HepG2 (cell line): ENCODE measurements around the gene CAPN10. TPM values are rescaled to one million over a fixed set of nuclear protein-coding genes. Genes with fewer than 3 reads are reported as not detected.

Experiments used
- AHR ChIP-seq: IDR thresholded peaks from 2 replicates; pipeline ENCODE4 v1.6.1; 2018; ENCODE audit warnings: missing genetic modification reagents, missing compliant biosample characterization
- CHCHD3 ChIP-seq: sonication (generic); formaldehyde crosslinking; IDR thresholded peaks from 2 replicates; pipeline ENCODE4 v1.8.0; 2022; ENCODE audit warnings: mild to moderate bottlenecking, missing genetic modification reagents, moderate library complexity
- EHMT2 ChIP-seq: fragments of 200-600 bp; sonication (generic); IDR thresholded peaks from 2 replicates; pipeline ENCODE4 v1.7.0; 2017; ENCODE audit warnings: antibody characterized with exemption, low read depth, low read length, borderline replicate concordance
- FOXM1 ChIP-seq: sonication (generic); formaldehyde crosslinking; IDR thresholded peaks from 2 replicates; pipeline ENCODE4 v1.5.0; 2020; ENCODE audit warnings: missing genetic modification reagents
- FOXO1 ChIP-seq: sonication (generic); formaldehyde crosslinking; IDR thresholded peaks from 2 replicates; pipeline ENCODE4 v1.4.0; 2020; ENCODE audit warnings: missing genetic modification reagents
- GPN1 ChIP-seq: sonication (generic); formaldehyde crosslinking; IDR thresholded peaks from 2 replicates; pipeline ENCODE4 v1.5.1; 2020; ENCODE audit warnings: missing genetic modification reagents, borderline replicate concordance
- NR2F6 ChIP-seq, 2 experiments: IDR thresholded peaks; 2 replicates each; pipeline ENCODE4 v1.6.1; 2016; ENCODE audit warnings: antibody characterized with exemption in 1 of 2, mild to moderate bottlenecking in 1 of 2
- POLR2AphosphoS5 ChIP-seq: IDR thresholded peaks from 2 replicates; pipeline ENCODE4 v1.6.1; 2012; ENCODE audit warnings: low read depth, low read length
- PRMT3 ChIP-seq: sonication (generic); formaldehyde crosslinking; IDR thresholded peaks from 2 replicates; pipeline ENCODE4 v1.8.1; 2022; ENCODE audit warnings: low read depth, mild to moderate bottlenecking, moderate library complexity, missing genetic modification reagents, borderline replicate concordance
- RFXAP ChIP-seq: sonication (generic); formaldehyde crosslinking; IDR thresholded peaks from 2 replicates; pipeline ENCODE4 v1.4.0; 2020; ENCODE audit warnings: missing genetic modification reagents, borderline replicate concordance
- TBX3 ChIP-seq: fragments of 450-650 bp; IDR thresholded peaks from 2 replicates; pipeline ENCODE4 v1.6.1; 2017; ENCODE audit warnings: antibody characterized with exemption, mild to moderate bottlenecking, inconsistent platforms, borderline replicate concordance
- TGIF2 ChIP-seq: IDR thresholded peaks from 2 replicates; pipeline ENCODE4 v1.6.1; 2016; ENCODE audit warnings: control low read depth, missing compliant biosample characterization
- ZNF431 ChIP-seq: sonication (generic); formaldehyde crosslinking; IDR thresholded peaks from 2 replicates; pipeline ENCODE4 v1.9.0; 2022; ENCODE audit warnings: missing genetic modification reagents, low read depth, mild to moderate bottlenecking, borderline replicate concordance
- ZNF441 ChIP-seq: sonication (generic); formaldehyde crosslinking; IDR thresholded peaks from 2 replicates; pipeline ENCODE4 v1.7.0; 2021; ENCODE audit warnings: missing genetic modification reagents, borderline replicate concordance
- ZNF549 ChIP-seq: sonication (generic); formaldehyde crosslinking; IDR thresholded peaks from 2 replicates; pipeline ENCODE4 v1.5.0; 2020; ENCODE audit warnings: missing genetic modification reagents
- ZNF674 ChIP-seq: sonication (generic); formaldehyde crosslinking; IDR thresholded peaks from 2 replicates; pipeline ENCODE4 v1.5.0; 2020; ENCODE audit warnings: low read depth, mild to moderate bottlenecking, missing genetic modification reagents
- ZNF737 ChIP-seq: sonication (generic); formaldehyde crosslinking; IDR thresholded peaks from 2 replicates; pipeline ENCODE4 v1.5.0; 2020; ENCODE audit warnings: missing genetic modification reagents, mild to moderate bottlenecking, borderline replicate concordance
- polyA plus RNA-seq, 8 experiments: library from polyadenylated mRNA; depleted of rRNA in 3 of 8; stranded (reverse) in 7 of 8; unstranded in 1 of 8; fragments of >200 nt; fragmentation: Illumina TruSeq in 4 of 8; extraction: Trizol in 4 of 8; gene quantifications; 2 replicates each; pipeline versions ENCODE4 v1.2.1 to v1.2.3, GENCODE V29; 2011 to 2016; ENCODE audit warnings: low read depth in 4 of 8, missing spikeins in 1 of 8, mixed read lengths in 1 of 8; ENCODE audit not compliant: insufficient read depth in 1 of 8
- total RNA-seq, 5 experiments: library from RNA; depleted of rRNA; stranded (reverse); fragments of >200 nt; fragmentation: Illumina TruSeq; extraction: Trizol; gene quantifications; 2 replicates each; pipeline ENCODE4 v1.2.3, GENCODE V29; 2016; ENCODE audit warnings: low read depth in 1 of 5
- TF ChIP-seq, protein P1 (sequence below): sonication (generic); formaldehyde crosslinking; conservative IDR thresholded peaks from 2 replicates; pipeline ENCODE4 v1.5.0; 2020; ENCODE audit warnings: missing genetic modification reagents
- TF ChIP-seq, protein P2 (sequence below): sonication (generic); formaldehyde crosslinking; IDR thresholded peaks from 2 replicates; pipeline ENCODE4 v1.4.0; 2020; ENCODE audit warnings: missing genetic modification reagents
- TF ChIP-seq, protein P3 (sequence below): sonication (generic); formaldehyde crosslinking; IDR thresholded peaks from 2 replicates; pipeline ENCODE4 v1.8.0; 2022; ENCODE audit warnings: mild to moderate bottlenecking, missing genetic modification reagents, moderate library complexity
- TF ChIP-seq, protein P4 (sequence below): sonication (generic); formaldehyde crosslinking; IDR thresholded peaks from 2 replicates; pipeline ENCODE4 v1.5.0; 2020; ENCODE audit warnings: mild to moderate bottlenecking, missing genetic modification reagents, moderate library complexity
- TF ChIP-seq, protein P5 (sequence below): IDR thresholded peaks from 2 replicates; pipeline ENCODE4 v1.6.1; 2016

The CAPN10 gene
- total and polyA plus RNA-seq, 2 of the 13 experiments (the other 11 are each of a cell fraction or from before 2014, with no cell fraction given) = 27.6 to 32.4 TPM

DNA sequence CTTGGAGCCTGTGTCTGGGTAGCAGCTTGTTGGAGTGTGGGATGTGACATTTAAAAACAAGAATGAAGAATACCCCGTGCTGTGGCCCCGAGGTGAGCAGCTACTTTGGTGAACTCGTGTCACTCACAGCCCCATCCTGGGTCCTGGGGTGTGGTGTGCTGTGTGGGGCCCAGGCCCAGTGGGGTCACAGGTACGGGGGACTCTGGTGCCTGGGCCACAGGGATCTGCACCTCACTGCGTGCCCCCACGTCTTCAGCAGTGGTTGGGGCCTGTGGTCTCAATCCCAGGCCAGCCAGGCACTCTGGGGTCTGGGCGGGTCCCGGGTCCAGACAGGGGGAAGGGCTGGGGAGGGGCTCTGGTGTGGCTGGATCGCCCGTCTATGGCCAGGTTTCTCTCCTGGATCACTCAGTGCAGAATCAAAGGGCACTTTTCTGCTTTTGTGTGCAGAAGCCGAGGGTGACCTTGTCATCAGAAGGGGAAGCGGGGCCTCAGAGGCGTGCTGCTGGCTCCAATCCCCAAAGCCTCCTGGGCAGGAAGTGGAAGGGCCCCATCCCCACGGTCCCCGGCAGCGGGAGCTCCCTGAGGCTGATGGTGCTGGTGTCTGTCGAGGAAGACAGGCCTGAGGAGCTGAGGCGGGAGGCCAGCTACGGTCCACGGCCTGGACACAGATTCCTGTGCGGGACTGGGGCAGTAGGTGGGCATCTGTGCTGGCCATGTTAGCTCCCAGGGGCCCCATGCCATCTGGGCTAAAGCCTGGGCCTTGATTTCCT lies 40.2 kb downstream of the CAPN10 start (continued):
- TF ChIP-seq ZNF737 (CRISPR knock-in tag) = no peak
- TF ChIP-seq, protein P1, sequence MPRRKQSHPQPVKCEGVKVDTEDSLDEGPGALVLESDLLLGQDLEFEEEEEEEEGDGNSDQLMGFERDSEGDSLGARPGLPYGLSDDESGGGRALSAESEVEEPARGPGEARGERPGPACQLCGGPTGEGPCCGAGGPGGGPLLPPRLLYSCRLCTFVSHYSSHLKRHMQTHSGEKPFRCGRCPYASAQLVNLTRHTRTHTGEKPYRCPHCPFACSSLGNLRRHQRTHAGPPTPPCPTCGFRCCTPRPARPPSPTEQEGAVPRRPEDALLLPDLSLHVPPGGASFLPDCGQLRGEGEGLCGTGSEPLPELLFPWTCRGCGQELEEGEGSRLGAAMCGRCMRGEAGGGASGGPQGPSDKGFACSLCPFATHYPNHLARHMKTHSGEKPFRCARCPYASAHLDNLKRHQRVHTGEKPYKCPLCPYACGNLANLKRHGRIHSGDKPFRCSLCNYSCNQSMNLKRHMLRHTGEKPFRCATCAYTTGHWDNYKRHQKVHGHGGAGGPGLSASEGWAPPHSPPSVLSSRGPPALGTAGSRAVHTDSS (CRISPR knock-in tag) = 0 out of 2 replicates have a peak, but pooled peaks have one; percentile 24
- TF ChIP-seq, protein P2, sequence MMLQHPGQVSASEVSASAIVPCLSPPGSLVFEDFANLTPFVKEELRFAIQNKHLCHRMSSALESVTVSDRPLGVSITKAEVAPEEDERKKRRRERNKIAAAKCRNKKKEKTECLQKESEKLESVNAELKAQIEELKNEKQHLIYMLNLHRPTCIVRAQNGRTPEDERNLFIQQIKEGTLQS (CRISPR knock-in tag) = peak; percentile 11; the same call in 1 of the 2 replicates
- TF ChIP-seq PRMT3 (CRISPR knock-in tag) = 0 out of 2 replicates have a peak, but pooled peaks have one; percentile 75
- TF ChIP-seq RFXAP = no peak; the same call in 1 of the 2 replicates
- peak; percentile 90; the same call in 1 of the 2 replicates for TF ChIP-seq ZNF431
- no peak for TF ChIP-seq GPN1 (CRISPR knock-in tag)
- TF ChIP-seq POLR2AphosphoS5 = no peak; the same call in 1 of the 2 replicates
- TF ChIP-seq AHR = 0 out of 2 replicates have a peak, but pooled peaks have one; percentile 42
- TF ChIP-seq ZNF441 (CRISPR knock-in tag) = peak; percentile 59; the same call in 1 of the 2 replicates
- TF ChIP-seq ZNF674 = 0 out of 2 replicates have a peak, but pooled peaks have one; percentile 42
- no peak for TF ChIP-seq CHCHD3 (CRISPR knock-in tag)
- TF ChIP-seq NR2F6 (IDR thresholded peaks at IDR 0.05) = peak; percentile 60; the same call in 1 of the 2 replicates
- peak; percentile 85 for TF ChIP-seq NR2F6 (CRISPR knock-in tag; IDR thresholded peaks at IDR 0.05)
- TF ChIP-seq EHMT2 = no peak
- no peak for TF ChIP-seq TBX3
- TF ChIP-seq ZNF549 (CRISPR knock-in tag) = 0 out of 2 replicates have a peak, but pooled peaks have one; percentile 40
- TF ChIP-seq FOXM1 (CRISPR knock-in tag) = no peak
- TF ChIP-seq FOXO1 = peak; percentile 65
- TF ChIP-seq, protein P3, sequence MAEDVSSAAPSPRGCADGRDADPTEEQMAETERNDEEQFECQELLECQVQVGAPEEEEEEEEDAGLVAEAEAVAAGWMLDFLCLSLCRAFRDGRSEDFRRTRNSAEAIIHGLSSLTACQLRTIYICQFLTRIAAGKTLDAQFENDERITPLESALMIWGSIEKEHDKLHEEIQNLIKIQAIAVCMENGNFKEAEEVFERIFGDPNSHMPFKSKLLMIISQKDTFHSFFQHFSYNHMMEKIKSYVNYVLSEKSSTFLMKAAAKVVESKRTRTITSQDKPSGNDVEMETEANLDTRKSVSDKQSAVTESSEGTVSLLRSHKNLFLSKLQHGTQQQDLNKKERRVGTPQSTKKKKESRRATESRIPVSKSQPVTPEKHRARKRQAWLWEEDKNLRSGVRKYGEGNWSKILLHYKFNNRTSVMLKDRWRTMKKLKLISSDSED = no peak
- TF ChIP-seq, protein P4, sequence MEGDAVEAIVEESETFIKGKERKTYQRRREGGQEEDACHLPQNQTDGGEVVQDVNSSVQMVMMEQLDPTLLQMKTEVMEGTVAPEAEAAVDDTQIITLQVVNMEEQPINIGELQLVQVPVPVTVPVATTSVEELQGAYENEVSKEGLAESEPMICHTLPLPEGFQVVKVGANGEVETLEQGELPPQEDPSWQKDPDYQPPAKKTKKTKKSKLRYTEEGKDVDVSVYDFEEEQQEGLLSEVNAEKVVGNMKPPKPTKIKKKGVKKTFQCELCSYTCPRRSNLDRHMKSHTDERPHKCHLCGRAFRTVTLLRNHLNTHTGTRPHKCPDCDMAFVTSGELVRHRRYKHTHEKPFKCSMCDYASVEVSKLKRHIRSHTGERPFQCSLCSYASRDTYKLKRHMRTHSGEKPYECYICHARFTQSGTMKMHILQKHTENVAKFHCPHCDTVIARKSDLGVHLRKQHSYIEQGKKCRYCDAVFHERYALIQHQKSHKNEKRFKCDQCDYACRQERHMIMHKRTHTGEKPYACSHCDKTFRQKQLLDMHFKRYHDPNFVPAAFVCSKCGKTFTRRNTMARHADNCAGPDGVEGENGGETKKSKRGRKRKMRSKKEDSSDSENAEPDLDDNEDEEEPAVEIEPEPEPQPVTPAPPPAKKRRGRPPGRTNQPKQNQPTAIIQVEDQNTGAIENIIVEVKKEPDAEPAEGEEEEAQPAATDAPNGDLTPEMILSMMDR (CRISPR knock-in tag) = peak; percentile 45
- TF ChIP-seq, protein P5, sequence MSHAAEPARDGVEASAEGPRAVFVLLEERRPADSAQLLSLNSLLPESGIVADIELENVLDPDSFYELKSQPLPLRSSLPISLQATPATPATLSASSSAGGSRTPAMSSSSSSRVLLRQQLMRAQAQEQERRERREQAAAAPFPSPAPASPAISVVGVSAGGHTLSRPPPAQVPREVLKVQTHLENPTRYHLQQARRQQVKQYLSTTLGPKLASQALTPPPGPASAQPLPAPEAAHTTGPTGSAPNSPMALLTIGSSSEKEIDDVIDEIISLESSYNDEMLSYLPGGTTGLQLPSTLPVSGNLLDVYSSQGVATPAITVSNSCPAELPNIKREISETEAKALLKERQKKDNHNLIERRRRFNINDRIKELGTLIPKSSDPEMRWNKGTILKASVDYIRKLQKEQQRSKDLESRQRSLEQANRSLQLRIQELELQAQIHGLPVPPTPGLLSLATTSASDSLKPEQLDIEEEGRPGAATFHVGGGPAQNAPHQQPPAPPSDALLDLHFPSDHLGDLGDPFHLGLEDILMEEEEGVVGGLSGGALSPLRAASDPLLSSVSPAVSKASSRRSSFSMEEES (CRISPR knock-in tag) = peak; percentile 71
- no peak; the same call in 1 of the 2 replicates for TF ChIP-seq TGIF2 (CRISPR knock-in tag)
